Measurements from ENCODE around the gene GPR37.

The GPR37 gene

DNA sequence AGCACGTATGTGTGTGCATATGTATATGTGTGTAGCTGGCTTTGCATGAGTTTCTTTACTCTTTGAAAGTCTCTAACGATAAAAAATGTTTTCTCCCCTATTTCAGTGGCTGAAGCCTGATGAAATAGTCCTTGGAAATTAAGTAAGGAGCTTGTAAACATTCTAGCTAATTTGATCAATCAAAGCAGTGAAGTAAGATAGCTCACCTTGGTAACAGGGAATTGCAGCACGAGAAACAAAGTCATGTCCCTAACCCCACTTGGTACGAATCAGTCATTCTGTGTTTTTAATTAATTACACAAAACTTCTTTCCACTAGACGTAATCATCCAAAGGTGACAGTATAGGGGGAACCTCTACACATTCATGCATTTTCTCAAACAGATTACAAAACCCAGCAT is 41.5 kb downstream of the GPR37 start:
- TF ChIP-seq CTCF (IDR thresholded peaks at IDR 0.05; ENCODE audit: low read length) (no peak), EZH2 (IDR thresholded peaks at IDR 0.05; ENCODE audit: borderline replicate concordance, low read length) (no peak)
- Histone ChIP-seq H2AFZ (ENCODE audit: low read length) (no peak overlapping the region), H3K4me1 (ENCODE audit: insufficient read depth, low read length, severe bottlenecking) (no peaks in the 10 kb centered on the region), H3K27ac (ENCODE audit: low read depth, low read length, poor library complexity, severe bottlenecking) (no peak overlapping the region), H3K4me3 (ENCODE audit: low read depth, low read length, poor library complexity, severe bottlenecking) (no peak overlapping the region), H3K4me2 (ENCODE audit: low read length) (no peak overlapping the region), H3F3A (ENCODE audit: insufficient read depth, low read length) (no peaks in the 10 kb centered on the region), H3K9ac (ENCODE audit: low read length) (no peak overlapping the region), H3K9me3 (ENCODE audit: low read length) (no peaks in the 10 kb centered on the region), H3K9me2 (ENCODE audit: low read depth, low read length) (no peaks in the 10 kb centered on the region), H4K20me1 (ENCODE audit: insufficient read depth, low read length) (no peaks in the 10 kb centered on the region), H3K36me3 (ENCODE audit: insufficient read depth, low read length) (no peaks in the 10 kb centered on the region), H3K79me2 (ENCODE audit: insufficient read depth, low read length) (no peaks in the 10 kb centered on the region), H3K27me3 (ENCODE audit: insufficient read depth, low read length) (no peaks in the 10 kb centered on the region)

DNA sequence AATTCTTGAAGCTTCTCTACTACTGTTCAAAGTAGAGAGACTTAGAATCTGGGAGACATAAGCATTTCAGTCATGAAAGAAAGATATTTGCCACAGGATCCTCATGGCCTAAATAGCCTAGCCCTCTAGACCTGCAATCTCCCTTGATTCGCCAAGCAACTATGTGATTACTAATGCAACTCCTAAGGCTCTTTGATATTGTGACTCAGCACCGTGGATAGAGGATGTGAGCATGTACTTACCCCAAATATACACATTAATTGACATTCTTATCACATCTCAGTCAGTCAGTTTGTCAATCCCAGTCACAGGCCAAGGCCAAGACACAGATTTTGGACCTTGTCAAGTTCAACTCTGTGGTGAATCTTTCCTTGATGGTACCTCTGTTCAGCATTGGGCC is 42.6 kb downstream of the GPR37 start:
- Histone ChIP-seq H3K79me2 (ENCODE audit: insufficient read depth, low read length) (no peaks in the 10 kb centered on the region), H3K9me2 (ENCODE audit: low read depth, low read length) (no peaks in the 10 kb centered on the region), H3K36me3 (ENCODE audit: insufficient read depth, low read length) (no peaks in the 10 kb centered on the region), H3K4me1 (ENCODE audit: insufficient read depth, low read length, severe bottlenecking) (no peaks in the 10 kb centered on the region), H2AFZ (ENCODE audit: low read length) (no peak overlapping the region), H3K9ac (ENCODE audit: low read length) (no peak overlapping the region), H3K27ac (ENCODE audit: low read depth, low read length, poor library complexity, severe bottlenecking) (no peak overlapping the region), H3F3A (ENCODE audit: insufficient read depth, low read length) (no peaks in the 10 kb centered on the region), H3K9me3 (ENCODE audit: low read length) (no peaks in the 10 kb centered on the region), H3K27me3 (ENCODE audit: insufficient read depth, low read length) (no peaks in the 10 kb centered on the region), H3K4me3 (ENCODE audit: low read depth, low read length, poor library complexity, severe bottlenecking) (no peak overlapping the region), H3K4me2 (ENCODE audit: low read length) (no peak overlapping the region), H4K20me1 (ENCODE audit: insufficient read depth, low read length) (no peaks in the 10 kb centered on the region)
- TF ChIP-seq EZH2 (IDR thresholded peaks at IDR 0.05; ENCODE audit: borderline replicate concordance, low read length) (no peak), CTCF (IDR thresholded peaks at IDR 0.05; ENCODE audit: low read length) (no peak)

DNA sequence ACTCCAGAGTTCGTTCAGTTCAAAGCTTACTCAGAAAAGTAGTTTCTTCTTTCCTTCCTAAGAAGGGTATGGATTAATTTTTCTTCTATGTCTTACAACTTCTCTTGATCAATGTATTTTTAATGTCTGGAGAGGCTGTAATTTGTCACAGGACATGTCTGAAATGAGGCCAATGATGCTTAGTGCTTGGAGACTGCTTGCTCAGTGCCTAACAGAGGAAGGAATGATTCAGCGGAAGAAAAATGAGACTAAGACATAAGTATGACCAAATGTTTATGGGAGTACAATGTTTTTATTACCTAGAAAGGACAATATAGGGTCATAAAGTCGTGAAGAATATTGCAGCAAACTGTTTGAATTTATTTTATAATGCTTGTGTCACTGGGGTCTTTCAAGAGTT is 43.3 kb downstream of the GPR37 start:
- Histone ChIP-seq H3F3A (ENCODE audit: insufficient read depth, low read length) (no peaks in the 10 kb centered on the region), H3K9ac (ENCODE audit: low read length) (no peak overlapping the region), H2AFZ (ENCODE audit: low read length) (no peak overlapping the region), H3K27me3 (ENCODE audit: insufficient read depth, low read length) (no peaks in the 10 kb centered on the region), H3K4me3 (ENCODE audit: low read depth, low read length, poor library complexity, severe bottlenecking) (no peak overlapping the region), H3K27ac (ENCODE audit: low read depth, low read length, poor library complexity, severe bottlenecking) (no peak overlapping the region), H4K20me1 (ENCODE audit: insufficient read depth, low read length) (no peaks in the 10 kb centered on the region), H3K79me2 (ENCODE audit: insufficient read depth, low read length) (no peaks in the 10 kb centered on the region), H3K36me3 (ENCODE audit: insufficient read depth, low read length) (no peaks in the 10 kb centered on the region), H3K9me3 (ENCODE audit: low read length) (no peaks in the 10 kb centered on the region), H3K4me2 (ENCODE audit: low read length) (no peak overlapping the region), H3K9me2 (ENCODE audit: low read depth, low read length) (no peaks in the 10 kb centered on the region), H3K4me1 (ENCODE audit: insufficient read depth, low read length, severe bottlenecking) (no peaks in the 10 kb centered on the region)
- TF ChIP-seq EZH2 (IDR thresholded peaks at IDR 0.05; ENCODE audit: borderline replicate concordance, low read length) (no peak), CTCF (IDR thresholded peaks at IDR 0.05; ENCODE audit: low read length) (no peak)

Measured in OCI-LY1 (cell line).